Mucosa of stomach (tissue), 1 donor: ENCODE results near the gene CHKB.
A peak's percentile ranks its signal among the peaks of the same experiment; 100 is the strongest.

ENCODE experiments used
- H3K27me3 ChIP-seq: one replicate; pipeline ENCODE4 v1.7.0; 2013; ENCODE audit warnings: mild to moderate bottlenecking, low read length; ENCODE audit not compliant: control insufficient read depth, insufficient read depth
- H3K36me3 ChIP-seq: one replicate; pipeline ENCODE4 v1.7.0; 2013; ENCODE audit warnings: low read length; ENCODE audit not compliant: control insufficient read depth, insufficient read depth
- H3K4me1 ChIP-seq: one replicate; pipeline ENCODE4 v1.7.0; 2013; ENCODE audit warnings: mild to moderate bottlenecking, low read length; ENCODE audit not compliant: control insufficient read depth, insufficient read depth
- H3K4me3 ChIP-seq: one replicate; pipeline ENCODE4 v1.7.0; 2013; ENCODE audit warnings: low read length
- H3K9ac ChIP-seq: one replicate; pipeline ENCODE4 v1.7.0; 2013; ENCODE audit warnings: mild to moderate bottlenecking, low read length, moderate library complexity
- H3K9me3 ChIP-seq: one replicate; pipeline ENCODE4 v1.7.0; 2013; ENCODE audit warnings: mild to moderate bottlenecking, low read length, moderate library complexity; ENCODE audit not compliant: control insufficient read depth
- donor health status: Pancreatic carcinoma.

Gene CHKB

DNA sequence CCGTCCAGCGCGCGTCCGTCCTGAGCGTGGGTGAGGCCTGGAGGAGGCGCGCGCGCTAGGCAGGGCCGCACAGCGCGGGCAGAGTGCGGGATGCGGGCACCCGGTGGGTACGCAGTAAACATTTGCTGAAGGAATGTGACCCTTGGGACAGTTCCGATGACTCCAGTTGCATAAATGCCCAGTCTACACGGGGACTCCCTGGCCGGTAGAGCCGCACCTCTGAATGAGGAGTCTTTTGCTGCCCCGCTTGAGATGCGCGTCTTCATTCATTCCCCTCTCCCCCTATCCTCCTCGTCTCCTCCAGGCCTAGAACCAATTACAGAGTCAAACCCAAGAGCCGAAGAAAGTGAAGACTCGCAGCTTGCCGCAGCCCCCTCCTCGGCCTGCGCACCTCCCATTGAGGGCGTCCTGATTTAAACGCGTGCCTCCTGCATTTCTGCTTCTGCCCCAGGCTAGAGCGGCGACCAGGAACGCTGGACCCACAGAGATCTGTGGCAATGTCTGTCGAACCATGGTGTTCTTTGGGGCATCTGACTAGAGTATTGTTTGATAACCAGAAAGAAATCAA, 729 bp upstream of the CHKB start:
- H3K4me1 ChIP-seq, result peaks cover 13% of the 10 kb centered on the region
- H3K9ac ChIP-seq, result peak overlapping the region; percentile 98
- H3K9me3 ChIP-seq, result no peaks in the 10 kb centered on the region
- H3K27me3 ChIP-seq, result no peaks in the 10 kb centered on the region
- H3K4me3 ChIP-seq, result peak overlapping the region; percentile 42
- no peaks in the 10 kb centered on the region for H3K36me3 ChIP-seq

DNA sequence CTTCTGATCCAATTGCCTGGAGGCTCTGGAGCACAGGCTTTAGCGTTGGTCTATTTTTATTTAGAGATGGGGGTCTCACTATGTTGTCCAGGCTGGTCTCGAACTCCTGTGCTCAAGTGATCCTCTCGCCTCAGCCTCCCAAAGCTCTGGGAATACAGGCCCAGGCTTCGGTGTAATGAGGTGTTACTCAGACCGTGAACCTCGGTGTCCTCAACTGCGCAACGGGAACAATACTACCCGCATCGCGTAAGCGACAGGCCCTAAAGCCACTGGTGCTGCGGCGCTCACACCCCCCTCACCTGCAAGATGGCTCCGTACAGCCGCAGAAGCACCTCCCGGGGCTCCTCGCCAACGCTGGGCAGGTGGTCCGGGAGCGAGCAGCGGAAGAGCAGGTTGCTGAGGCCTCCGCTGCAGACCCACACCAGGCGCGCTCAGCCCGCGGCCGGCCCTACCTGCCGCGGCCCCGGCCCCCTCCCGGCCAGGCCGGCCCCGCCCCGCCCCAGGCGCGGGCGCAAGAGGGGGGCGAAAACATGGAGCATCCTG, 628 bp downstream of the CHKB start:
- peak overlapping the region; percentile 98 for H3K9ac ChIP-seq
- no peaks in the 10 kb centered on the region for H3K9me3 ChIP-seq
- no peaks in the 10 kb centered on the region for H3K36me3 ChIP-seq
- H3K4me1 ChIP-seq, result peaks cover 17% of the 10 kb centered on the region
- peak overlapping the region; percentile 45 for H3K4me3 ChIP-seq
- peaks cover 7% of the 10 kb centered on the region for H3K27me3 ChIP-seq

DNA sequence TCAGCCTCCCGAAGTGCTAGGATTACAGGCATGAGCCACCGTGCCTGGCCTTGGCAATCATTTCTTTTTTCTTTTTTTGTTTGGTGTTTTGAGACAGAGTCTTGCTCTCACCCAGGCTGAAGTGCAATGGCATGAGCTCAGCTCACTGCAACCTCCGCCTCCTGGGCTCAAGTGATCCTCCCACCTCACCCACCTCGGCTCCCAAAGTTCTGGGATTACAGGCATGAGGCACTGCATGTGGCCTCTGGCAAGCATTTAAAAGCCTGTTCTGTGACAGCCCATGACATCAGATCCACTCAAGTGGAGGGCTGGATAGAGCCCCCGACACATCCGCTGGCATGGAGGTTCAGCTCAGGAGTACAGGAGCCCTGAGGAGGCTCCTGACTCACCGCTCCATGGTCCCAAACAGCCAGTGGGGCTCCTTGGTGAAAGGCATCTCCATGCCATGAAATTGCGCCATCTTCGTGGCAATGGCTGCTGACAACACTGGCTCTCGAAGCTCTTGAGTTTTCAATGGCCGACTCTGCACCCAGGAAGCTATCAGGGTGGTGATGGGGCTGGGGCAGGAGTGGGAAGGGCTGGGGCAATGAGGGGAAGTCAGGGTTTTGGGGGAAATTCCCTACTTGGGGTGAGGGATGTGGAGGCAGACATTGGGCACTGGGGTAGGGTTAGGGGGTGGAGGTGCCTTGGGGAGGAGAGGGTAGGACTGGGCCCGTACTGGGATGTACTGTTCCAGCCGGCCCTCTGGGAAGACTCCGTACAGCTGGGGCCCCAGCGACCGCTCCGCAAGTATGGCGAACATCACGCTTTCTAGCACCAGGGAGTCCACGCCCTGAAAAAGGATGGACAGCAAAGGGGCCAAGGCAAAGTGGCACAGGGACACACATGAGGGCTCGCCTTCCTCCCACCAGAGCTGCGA, 1.4 kb downstream of the CHKB start:
- peaks cover 7% of the 10 kb centered on the region for H3K27me3 ChIP-seq
- H3K9me3 ChIP-seq, result no peaks in the 10 kb centered on the region
- H3K36me3 ChIP-seq, result no peaks in the 10 kb centered on the region
- H3K9ac ChIP-seq, result peak overlapping the region; percentile 98
- no peak overlapping the region for H3K4me3 ChIP-seq
- peaks cover 17% of the 10 kb centered on the region for H3K4me1 ChIP-seq

DNA sequence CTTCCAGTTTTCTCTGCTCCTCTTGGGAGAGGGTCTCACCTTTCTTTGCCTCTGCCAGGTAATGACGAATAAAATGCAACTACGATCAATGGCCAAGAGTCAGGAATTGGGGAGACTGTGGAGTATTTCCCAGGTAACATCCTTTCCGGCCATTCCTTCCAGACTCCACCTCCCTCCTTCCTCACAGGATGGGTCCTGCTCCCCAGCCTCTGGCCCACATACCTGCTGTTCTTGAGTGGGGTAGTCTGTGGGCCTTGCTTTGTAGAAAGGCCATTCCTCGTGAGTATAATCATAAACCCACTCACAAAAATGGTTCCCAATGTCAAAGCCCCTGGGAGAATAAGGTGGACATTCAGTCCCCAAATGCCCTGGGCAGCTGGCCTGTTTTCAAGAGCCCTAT, 2.9 kb downstream of the CHKB start:
- Histone ChIP-seq H3K36me3 (no peaks in the 10 kb centered on the region), H3K4me1 (peaks cover 17% of the 10 kb centered on the region), H3K4me3 (no peak overlapping the region), H3K9me3 (no peaks in the 10 kb centered on the region), H3K9ac (no peak overlapping the region), H3K27me3 (peaks cover 7% of the 10 kb centered on the region)

DNA sequence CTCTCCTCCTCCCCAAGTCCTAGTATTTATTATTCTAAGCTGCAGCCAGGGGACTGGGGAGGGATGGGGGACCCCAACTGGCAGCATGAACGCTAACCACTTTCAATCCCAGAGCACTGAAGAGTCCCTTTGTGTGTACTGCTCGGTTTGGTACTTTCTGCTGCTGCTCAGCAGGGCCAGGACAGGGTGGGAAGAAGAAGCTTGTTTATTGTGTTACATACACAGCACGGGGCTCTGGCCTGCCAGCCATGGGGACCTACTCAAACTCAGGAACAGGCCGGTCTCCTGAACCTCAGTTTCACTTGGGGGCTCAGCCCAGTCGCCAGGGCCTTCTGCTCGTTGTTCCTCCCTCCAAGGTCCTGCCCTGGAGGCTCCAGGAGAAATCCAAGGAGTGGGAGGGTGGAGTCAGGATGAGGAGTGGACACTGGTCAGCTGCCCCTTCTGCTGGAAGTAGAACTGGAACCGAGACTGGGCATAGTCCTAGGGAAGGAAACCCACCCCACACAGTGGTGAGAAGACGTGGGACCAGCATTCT, 3.8 kb downstream of the CHKB start:
- H3K4me1 ChIP-seq, result peaks cover 16% of the 10 kb centered on the region
- no peaks in the 10 kb centered on the region for H3K9me3 ChIP-seq
- H3K4me3 ChIP-seq, result no peak overlapping the region
- H3K36me3 ChIP-seq, result no peaks in the 10 kb centered on the region
- peaks cover 7% of the 10 kb centered on the region for H3K27me3 ChIP-seq
- no peak overlapping the region for H3K9ac ChIP-seq

DNA sequence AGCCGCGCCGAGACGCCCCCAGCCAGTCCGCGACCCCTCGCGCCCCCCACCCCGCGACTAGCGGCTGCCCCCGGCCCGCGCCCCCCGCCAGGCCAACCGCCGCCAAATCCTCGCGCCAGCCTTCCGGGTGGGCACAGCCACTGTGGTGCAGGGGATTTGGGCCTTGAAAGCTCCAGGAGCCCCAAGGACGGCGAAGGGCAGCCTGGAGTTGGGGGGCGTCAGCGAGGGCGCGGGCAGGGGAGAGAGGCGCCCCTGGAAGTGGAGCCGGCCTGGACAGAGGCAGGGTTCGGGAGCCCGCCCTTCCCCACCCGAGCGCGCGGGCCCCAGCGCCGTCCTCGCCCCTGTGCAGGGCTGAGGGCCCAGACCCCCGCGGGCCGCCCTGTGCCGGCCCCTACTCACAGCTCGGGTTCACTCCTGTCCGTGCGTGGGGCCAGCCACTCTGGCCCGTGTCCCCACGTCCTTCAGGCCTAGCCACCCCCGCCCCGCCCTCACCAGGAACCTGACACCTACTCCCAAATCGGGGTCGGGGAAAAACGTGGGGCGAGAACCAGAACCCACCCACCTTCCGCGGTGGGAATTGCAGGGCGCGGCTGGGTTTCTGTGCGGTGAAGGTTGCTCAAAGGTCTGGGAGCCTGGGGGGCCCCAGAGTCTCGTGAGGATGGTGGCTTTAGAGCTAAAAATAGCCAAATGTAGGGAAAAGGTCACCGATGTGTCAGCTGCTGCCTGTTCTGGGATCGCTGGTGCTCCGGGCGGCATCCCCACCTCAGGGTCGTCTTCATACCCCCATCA, 4.5 kb downstream of the CHKB start, which contains the start of gene CPT1B:
TSS of gene CPT1B (minus strand) at position 441 of the 789 bp plus-strand sequence. CDS start 512 bp downstream, outside the sequence.
- no peaks in the 10 kb centered on the region for H3K9me3 ChIP-seq
- no peaks in the 10 kb centered on the region for H3K36me3 ChIP-seq
- H3K4me3 ChIP-seq, result no peak within 1 kb of the TSS
- no peak within 1 kb of the TSS for H3K9ac ChIP-seq
- peaks cover 10% of the 10 kb centered on the region for H3K4me1 ChIP-seq
- H3K27me3 ChIP-seq, result peaks cover 7% of the 10 kb centered on the region

DNA sequence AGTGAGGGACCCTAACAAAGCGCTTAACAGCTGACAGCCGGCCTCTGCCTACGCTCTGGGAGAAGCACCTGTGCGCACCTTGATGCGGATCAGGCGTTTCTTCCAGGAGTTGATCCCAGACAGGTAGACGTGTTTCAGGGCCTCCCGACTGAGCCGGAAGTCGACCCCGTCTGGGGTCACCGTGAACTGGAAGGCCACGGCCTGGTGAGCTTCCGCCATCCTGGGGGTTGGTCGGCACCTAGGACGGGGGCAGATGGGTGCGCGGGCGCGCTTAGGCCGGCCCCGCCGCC, 5.0 kb downstream of the CHKB start:
- Histone ChIP-seq H3K4me3 (no peak overlapping the region), H3K9me3 (no peaks in the 10 kb centered on the region), H3K36me3 (no peaks in the 10 kb centered on the region), H3K9ac (no peak overlapping the region), H3K4me1 (peaks cover 10% of the 10 kb centered on the region), H3K27me3 (peaks cover 7% of the 10 kb centered on the region)

DNA sequence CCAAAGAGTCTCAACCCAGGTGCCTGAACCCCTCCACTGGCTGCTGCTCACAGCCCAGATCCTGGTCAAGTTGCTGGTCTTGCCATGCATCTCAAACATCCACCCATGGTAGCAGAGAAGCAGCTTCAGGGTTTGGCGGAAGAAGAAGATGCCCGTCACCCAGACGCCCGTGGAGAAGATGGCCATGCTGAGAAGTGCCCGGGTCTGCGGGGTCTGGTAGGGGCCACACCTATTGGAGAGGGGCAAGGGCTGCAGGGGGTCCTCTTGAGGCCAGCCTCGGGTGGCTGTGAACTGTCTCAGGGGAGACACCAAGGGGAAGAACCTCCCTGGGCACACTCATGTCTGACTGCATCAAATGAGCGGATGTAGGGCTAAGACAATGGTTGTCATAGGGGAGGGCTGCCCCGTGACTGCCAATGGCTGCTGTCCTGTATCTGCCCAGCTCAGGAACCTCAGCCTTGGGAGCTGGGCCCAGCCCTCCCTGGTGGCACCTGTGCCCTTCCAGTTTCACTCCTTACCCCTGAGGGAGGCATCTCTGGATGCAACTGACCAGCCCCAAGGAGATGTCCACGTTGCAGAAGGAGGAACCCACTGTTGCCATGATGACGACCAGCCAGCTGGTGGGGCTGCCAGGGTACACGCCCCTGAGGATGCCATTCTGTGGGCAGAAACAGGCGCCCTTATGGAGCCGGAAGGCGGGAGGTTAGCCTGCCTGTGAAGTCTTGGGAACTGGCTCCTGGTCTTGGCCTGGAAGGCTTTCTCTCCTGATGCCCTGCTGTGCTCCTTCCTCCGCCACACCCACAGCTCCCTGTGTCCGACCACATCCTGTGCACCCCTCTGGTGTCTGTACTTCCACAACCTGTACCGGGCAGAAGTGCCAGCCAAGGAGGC, 5.6 kb downstream of the CHKB start:
- Histone ChIP-seq H3K9ac (no peak overlapping the region), H3K9me3 (no peaks in the 10 kb centered on the region), H3K4me3 (no peak overlapping the region), H3K36me3 (no peaks in the 10 kb centered on the region), H3K27me3 (peaks cover 7% of the 10 kb centered on the region), H3K4me1 (peaks cover 10% of the 10 kb centered on the region)

DNA sequence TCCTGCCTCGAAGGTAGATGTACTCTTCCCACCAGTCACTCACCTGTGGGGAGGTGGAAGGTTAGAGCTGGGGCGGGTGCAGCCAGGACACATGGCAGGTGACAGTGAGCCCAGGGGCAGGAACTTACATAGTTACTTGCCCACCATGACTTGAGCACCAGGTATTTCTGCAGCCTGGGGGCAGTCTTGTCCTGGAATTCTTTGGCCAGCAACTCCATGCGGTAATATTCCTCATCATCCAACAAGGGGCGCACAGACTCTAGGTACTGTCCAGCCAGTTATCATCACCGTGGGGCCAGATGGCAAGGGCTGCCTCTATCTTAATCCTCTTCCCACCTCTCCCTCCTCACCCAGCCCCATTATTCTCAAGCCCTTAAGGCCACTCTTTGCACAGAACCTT, 6.6 kb downstream of the CHKB start:
- H3K36me3 ChIP-seq, result no peaks in the 10 kb centered on the region
- no peaks in the 10 kb centered on the region for H3K9me3 ChIP-seq
- H3K27me3 ChIP-seq, result peaks cover 7% of the 10 kb centered on the region
- H3K9ac ChIP-seq, result no peak overlapping the region
- H3K4me3 ChIP-seq, result no peak overlapping the region
- peaks cover 10% of the 10 kb centered on the region for H3K4me1 ChIP-seq

DNA sequence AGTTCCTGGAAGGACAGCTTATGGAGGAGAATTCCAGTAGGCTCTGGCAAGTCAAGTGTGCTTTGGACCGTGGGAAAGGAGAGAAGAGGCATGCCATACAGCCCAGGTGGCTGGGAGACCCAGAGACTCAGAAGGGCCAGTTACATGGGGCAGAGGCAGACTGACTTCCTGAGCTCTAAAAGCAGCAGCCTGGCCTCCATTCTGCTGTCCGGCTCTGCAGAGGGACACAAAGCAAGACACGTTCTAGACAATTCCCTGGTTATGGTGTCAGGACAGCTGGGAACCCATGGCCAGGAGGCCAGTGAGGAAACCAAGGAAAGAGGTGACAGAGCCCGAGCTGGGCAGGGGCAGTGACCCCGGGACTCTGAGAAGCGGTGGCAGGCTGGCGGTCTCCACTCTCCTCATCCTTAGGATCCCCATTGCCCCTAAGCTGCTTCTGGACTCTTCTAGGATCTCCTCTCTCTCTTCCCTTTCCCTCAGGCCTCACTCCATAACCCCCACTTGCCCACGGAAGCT, 7.2 kb downstream of the CHKB start:
- Histone ChIP-seq H3K9me3 (no peaks in the 10 kb centered on the region), H3K4me1 (peaks cover 10% of the 10 kb centered on the region), H3K9ac (no peak overlapping the region), H3K36me3 (no peaks in the 10 kb centered on the region), H3K27me3 (peaks cover 7% of the 10 kb centered on the region), H3K4me3 (no peak overlapping the region)

DNA sequence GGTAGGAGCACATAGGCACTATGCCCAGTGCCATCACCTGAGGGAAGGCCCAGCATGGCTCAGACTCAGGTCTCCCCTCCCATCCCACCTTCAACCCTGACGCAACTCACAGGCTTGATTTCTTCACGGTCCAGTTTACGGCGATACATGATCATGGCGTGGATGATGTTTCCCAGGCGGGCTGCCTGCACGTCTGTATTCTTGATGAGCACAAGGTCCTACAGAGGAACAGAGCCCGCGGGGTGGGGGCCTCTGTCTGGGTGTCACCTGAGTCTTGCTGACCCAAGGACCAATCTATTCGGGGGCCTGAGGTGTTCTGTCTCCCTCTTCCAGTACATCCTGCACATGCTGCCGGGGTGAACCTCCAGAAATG, 8.3 kb downstream of the CHKB start:
- no peak overlapping the region for H3K9ac ChIP-seq
- peaks cover 15% of the 10 kb centered on the region for H3K4me1 ChIP-seq
- H3K4me3 ChIP-seq, result no peak overlapping the region
- H3K9me3 ChIP-seq, result no peaks in the 10 kb centered on the region
- no peaks in the 10 kb centered on the region for H3K36me3 ChIP-seq
- peaks cover 7% of the 10 kb centered on the region for H3K27me3 ChIP-seq
